ENCODE measurements around the gene OAS1.

OAS1 gene

GRCh38 chr12:112965643-112966042 is 58.9 kb downstream of the OAS1 start:
- no peak for DNase-seq (ENCODE audit: low spot score)

- DNase-seq (ENCODE audit: low spot score), result no peak
Observed at GRCh38 chr12:112967306-112967705, 60.5 kb downstream of the OAS1 start.

- no peak for DNase-seq (ENCODE audit: low spot score)
Observed at GRCh38 chr12:112967858-112968257, 61.1 kb downstream of the OAS1 start.

All from CD4-positive, alpha-beta T cell treated with Interleukin-6 at 100 ng/mL for 8 hours (primary cell).